Measurements from ENCODE around the gene HOOK2.
"Not testable (repeated sequence)": the region's sequence is repeated elsewhere in the genome, so short reads cannot be mapped to it uniquely, and the experiment has no call there.

HOOK2 gene

GRCh38 chr19:12751635-12752034 lies 23.7 kb downstream of the HOOK2 start, which contains the start of gene BEST2:
Gene BEST2 (plus strand): TSS chr19:12751791. CDS start chr19:12752593, 802 bp downstream.
- no peak for DNase-seq

GRCh38 chr19:12750851-12751250 lies 24.5 kb downstream of the HOOK2 start:
- no peak for DNase-seq

- no peak for DNase-seq
Observed at GRCh38 chr19:12749938-12750521, 25.3 kb downstream of the HOOK2 start.

GRCh38 chr19:12748489-12748888 lies 26.9 kb downstream of the HOOK2 start:
- DNase-seq: no peak

GRCh38 chr19:12745166-12745897 lies 30.0 kb downstream of the HOOK2 start:
- DNase-seq: no peak

GRCh38 chr19:12737835-12738351 lies 37.5 kb downstream of the HOOK2 start:
- DNase-seq: no peak

- peak; percentile 99 for DNase-seq
Observed at GRCh38 chr19:12736995-12737834, 38.1 kb downstream of the HOOK2 start, which contains the start of gene GET3. Gene GET3 (plus strand): TSS chr19:12737497. CDS start chr19:12737506, 9 bp downstream.

GRCh38 chr19:12733369-12734214 lies 41.8 kb downstream of the HOOK2 start:
- no peak for DNase-seq

- no peak for DNase-seq
Observed at GRCh38 chr19:12731337-12731736, 44.0 kb downstream of the HOOK2 start.

GRCh38 chr19:12730064-12730463 lies 45.3 kb downstream of the HOOK2 start:
- no peak for DNase-seq

- no peak for DNase-seq
Observed at GRCh38 chr19:12727745-12728433, 47.5 kb downstream of the HOOK2 start.

GRCh38 chr19:12726988-12727316 lies 48.4 kb downstream of the HOOK2 start:
- no peak for DNase-seq

- not testable (repeated sequence) for DNase-seq
Observed at GRCh38 chr19:12725612-12726011, 49.7 kb downstream of the HOOK2 start.

- DNase-seq: no peak
Observed at GRCh38 chr19:12723641-12724426, 51.5 kb downstream of the HOOK2 start, which contains the start of gene TNPO2. Gene TNPO2 (minus strand): TSS chr19:12723932. CDS start chr19:12720977, 2,955 bp downstream.

- no peak for DNase-seq
Observed at GRCh38 chr19:12723381-12723640, 52.0 kb downstream of the HOOK2 start.

- DNase-seq: peak; percentile 99
Observed at GRCh38 chr19:12722566-12723380, 52.6 kb downstream of the HOOK2 start.

GRCh38 chr19:12721656-12722565 lies 53.4 kb downstream of the HOOK2 start:
- DNase-seq: peak; percentile 36

GRCh38 chr19:12720851-12721655 lies 54.3 kb downstream of the HOOK2 start:
- no peak for DNase-seq
